ENCODE results near the gene SPRR2A. TPM values are rescaled to one million over a fixed set of nuclear protein-coding genes. Genes with fewer than 3 reads are reported as not detected.

Gene SPRR2A
- total and polyA plus RNA-seq, 2 of the 13 experiments (the other 11 are each of a cell fraction or from before 2014, with no cell fraction given) = not detected

- no peaks in the 10 kb centered on the region for H3K4me1 ChIP-seq (ENCODE audit: insufficient read depth, low read length)
- TF ChIP-seq ZNF512B (CRISPR knock-in tag; IDR thresholded peaks at IDR 0.05; ENCODE audit: borderline replicate concordance) (no peak), ZNF747 (CRISPR knock-in tag; IDR thresholded peaks at IDR 0.05; ENCODE audit: borderline replicate concordance) (no peak), TFAP4 (IDR thresholded peaks at IDR 0.05; ENCODE audit: borderline replicate concordance, low read depth) (no peak), MATR3 (CRISPR knock-in tag; IDR thresholded peaks at IDR 0.05) (no peak), SRSF9 (IDR thresholded peaks at IDR 0.05; ENCODE audit: borderline replicate concordance, insufficient read depth, low read depth, low read length, poor library complexity, severe bottlenecking) (no peak), NBN (conservative IDR thresholded peaks at IDR 0.05) (no peak), ZSCAN25 (CRISPR knock-in tag; IDR thresholded peaks at IDR 0.05) (no peak), HCFC1 (IDR thresholded peaks at IDR 0.05; ENCODE audit: low read depth, low read length) (no peak), ARNT (IDR thresholded peaks at IDR 0.05) (no peak)
- H3K9me3 ChIP-seq (ENCODE audit: low read length) = no peaks in the 10 kb centered on the region
- DNase-seq (ENCODE audit: low spot score) = no peak
- no peak overlapping the region for H3K27ac ChIP-seq (ENCODE audit: extremely low read length, insufficient read depth, low read length)
- no peak overlapping the region for H2AFZ ChIP-seq (ENCODE audit: low read length)
- 0% methylated on average over 1 of the region's 1 CpG for WGBS (ENCODE audit: low lambda C conversion rate)
- FAIRE-seq = no peak
- intact Hi-C loops (cut with micrococcal nuclease; ENCODE audit: unreplicated experiment) (no loop called here), in situ Hi-C loops (cut with HindIII; ENCODE audit: extremely low pct_ligation_motif_present, low pct_unique_long_range_greater_than_20kb) (no loop called here)
- ATAC-seq = no peak
- H3K4me2 ChIP-seq (ENCODE audit: low read depth, low read length) = no peak overlapping the region
- H3K79me2 ChIP-seq (ENCODE audit: insufficient read depth, low read length) = no peaks in the 10 kb centered on the region
- BruUV-seq (replicated peaks) = no TSS peak
- CTCF ChIA-PET (ENCODE audit: low intra/inter-chr PET ratio, low total read pairs) = no interaction called here
- no peaks in the 10 kb centered on the region for H4K20me1 ChIP-seq (ENCODE audit: insufficient read depth, low read length)
- POLR2A ChIA-PET = no interaction called here
- H3K36me3 ChIP-seq (replicated peaks in 1 of 2; ENCODE audit: control insufficient read depth in 1 of 2, insufficient read depth in 2 of 2, low read length in 2 of 2) = no peaks in the 10 kb centered on the region
- H3K27me3 ChIP-seq (ENCODE audit: control insufficient read depth in 1 of 2, insufficient read depth in 2 of 2, low read length in 2 of 2) = no peaks in the 10 kb centered on the region
- no peak overlapping the region for H3K4me3 ChIP-seq (replicated peaks in 1 of 3; ENCODE audit: insufficient read depth in 1 of 3, low read depth in 2 of 3, low read length in 3 of 3)
- H3K9ac ChIP-seq (ENCODE audit: insufficient read depth, low read depth, low read length) = no peak overlapping the region
Observed at GRCh38 chr1:153035211-153035610, 22.1 kb downstream of the SPRR2A start.

All from HepG2 (cell line).